Osteoblast (primary cell): ENCODE data around the gene IRF2BPL. TPM values are rescaled to one million over a fixed set of nuclear protein-coding genes. Genes with fewer than 3 reads are reported as not detected.

ENCODE experiments used
- DNase-seq: peaks from one replicate; pipeline ENCODE4 v3.0.0; 2011; ENCODE audit warnings: low spot score, mixed read lengths; ENCODE audit not compliant: insufficient read length; ENCODE audit errors: missing footprints
- H2AFZ ChIP-seq: 2 replicates; pipeline ENCODE4 v1.6.0; 2011; ENCODE audit warnings: mild to moderate bottlenecking, low read length
- H3K27ac ChIP-seq: 2 replicates; pipeline ENCODE4 v1.5.1; 2011; ENCODE audit warnings: mild to moderate bottlenecking, low read depth, low read length, moderate library complexity
- H3K27me3 ChIP-seq: 2 replicates; pipeline ENCODE4 v1.6.0; 2012; ENCODE audit warnings: mild to moderate bottlenecking, control low read depth, inconsistent platforms, low read length, moderate library complexity; ENCODE audit not compliant: insufficient read depth
- H3K36me3 ChIP-seq: 2 replicates; pipeline ENCODE4 v1.5.1; 2011; ENCODE audit warnings: mild to moderate bottlenecking, low read length, control low read depth, moderate library complexity; ENCODE audit not compliant: insufficient read depth
- H3K4me1 ChIP-seq: 2 replicates; pipeline ENCODE4 v1.5.1; 2011; ENCODE audit warnings: mild to moderate bottlenecking, low read length, control low read depth, moderate library complexity; ENCODE audit not compliant: insufficient read depth
- H3K4me2 ChIP-seq: 2 replicates; pipeline ENCODE4 v1.6.0; 2011; ENCODE audit warnings: mild to moderate bottlenecking, low read length; ENCODE audit not compliant: insufficient read depth
- H3K4me3 ChIP-seq: fragments of 200-600 bp; sonication (generic); 3 replicates; pipeline ENCODE4 v1.5.1; 2012; ENCODE audit warnings: mild to moderate bottlenecking, low read length, inconsistent platforms; ENCODE audit not compliant: insufficient read depth
- H3K79me2 ChIP-seq: 2 replicates; pipeline ENCODE4 v1.6.0; 2012; ENCODE audit warnings: mild to moderate bottlenecking, low read length, control low read depth, inconsistent platforms; ENCODE audit not compliant: insufficient read depth
- H3K9me3 ChIP-seq: 2 replicates; pipeline ENCODE4 v1.5.1; 2011; ENCODE audit warnings: low read depth, low read length, control low read depth
- H4K20me1 ChIP-seq: 2 replicates; pipeline ENCODE4 v1.6.0; 2012; ENCODE audit warnings: mild to moderate bottlenecking, low read length, control low read depth; ENCODE audit not compliant: insufficient read depth
- total RNA-seq: library from RNA; depleted of rRNA; stranded (reverse); fragments of >200 nt; gene quantifications from 2 replicates; pipeline ENCODE4 v1.2.3, GENCODE V29; 2012
- TF ChIP-seq, protein P1 (sequence below): IDR thresholded peaks from 2 replicates; pipeline ENCODE4 v1.5.1; 2011; ENCODE audit warnings: mild to moderate bottlenecking, low read depth, low read length, moderate library complexity; ENCODE audit errors: extremely low read depth

IRF2BPL gene
- total RNA-seq, 1 donor, result 26.4 TPM

DNA sequence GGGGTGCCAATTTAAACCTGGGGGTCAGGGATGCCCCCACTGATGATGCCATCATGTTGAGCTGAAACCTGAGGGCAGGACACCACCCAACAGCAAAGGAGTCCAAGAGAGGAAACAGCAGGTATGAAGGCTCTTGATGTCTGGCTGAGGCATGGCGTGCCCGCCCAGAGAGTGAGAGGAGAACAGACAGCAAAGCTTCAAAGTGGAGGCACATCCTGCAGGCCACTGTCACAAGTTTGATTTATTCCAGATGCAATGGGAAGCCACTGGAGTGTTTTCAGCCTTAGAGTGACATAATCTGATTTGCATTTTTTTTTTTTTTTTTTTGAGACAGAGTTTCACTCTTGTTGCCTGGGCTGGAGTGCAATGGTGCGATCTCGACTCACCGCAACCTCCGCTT, 34.8 kb downstream of the IRF2BPL start:
- Histone ChIP-seq H3K79me2 (no peaks in the 10 kb centered on the region), H3K4me1 (peaks cover 4% of the 10 kb centered on the region), H3K27me3 (no peaks in the 10 kb centered on the region), H3K36me3 (no peaks in the 10 kb centered on the region), H3K27ac (no peak overlapping the region), H3K9me3 (no peaks in the 10 kb centered on the region), H3K4me3 (no peak overlapping the region), H3K4me2 (no peak overlapping the region), H4K20me1 (no peaks in the 10 kb centered on the region), H2AFZ (no peak overlapping the region)
- TF ChIP-seq, protein P1, sequence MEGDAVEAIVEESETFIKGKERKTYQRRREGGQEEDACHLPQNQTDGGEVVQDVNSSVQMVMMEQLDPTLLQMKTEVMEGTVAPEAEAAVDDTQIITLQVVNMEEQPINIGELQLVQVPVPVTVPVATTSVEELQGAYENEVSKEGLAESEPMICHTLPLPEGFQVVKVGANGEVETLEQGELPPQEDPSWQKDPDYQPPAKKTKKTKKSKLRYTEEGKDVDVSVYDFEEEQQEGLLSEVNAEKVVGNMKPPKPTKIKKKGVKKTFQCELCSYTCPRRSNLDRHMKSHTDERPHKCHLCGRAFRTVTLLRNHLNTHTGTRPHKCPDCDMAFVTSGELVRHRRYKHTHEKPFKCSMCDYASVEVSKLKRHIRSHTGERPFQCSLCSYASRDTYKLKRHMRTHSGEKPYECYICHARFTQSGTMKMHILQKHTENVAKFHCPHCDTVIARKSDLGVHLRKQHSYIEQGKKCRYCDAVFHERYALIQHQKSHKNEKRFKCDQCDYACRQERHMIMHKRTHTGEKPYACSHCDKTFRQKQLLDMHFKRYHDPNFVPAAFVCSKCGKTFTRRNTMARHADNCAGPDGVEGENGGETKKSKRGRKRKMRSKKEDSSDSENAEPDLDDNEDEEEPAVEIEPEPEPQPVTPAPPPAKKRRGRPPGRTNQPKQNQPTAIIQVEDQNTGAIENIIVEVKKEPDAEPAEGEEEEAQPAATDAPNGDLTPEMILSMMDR, result no peak
- DNase-seq, result no peak

DNA sequence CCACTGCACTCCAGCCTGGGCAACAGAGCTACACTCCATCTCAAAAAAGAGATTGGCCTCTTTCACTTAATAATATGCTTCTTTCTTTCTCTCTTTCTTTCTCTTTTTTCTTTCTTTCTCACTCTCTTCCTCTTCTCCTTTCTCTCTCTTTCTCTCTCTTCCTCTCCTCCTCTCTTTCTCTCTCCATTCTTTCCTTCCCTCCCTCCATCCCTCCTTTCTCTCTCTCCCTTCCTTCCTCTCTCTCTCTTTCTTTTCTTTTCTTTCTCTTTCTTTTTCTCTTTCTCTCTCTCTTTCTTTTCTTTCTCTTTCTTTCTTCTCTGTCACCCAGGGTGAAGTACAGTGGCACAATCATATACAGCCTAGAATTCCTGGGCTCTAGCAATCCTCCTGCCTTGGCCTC, 38.4 kb downstream of the IRF2BPL start:
- no peaks in the 10 kb centered on the region for H4K20me1 ChIP-seq
- H3K9me3 ChIP-seq, result no peaks in the 10 kb centered on the region
- H3K27me3 ChIP-seq, result no peaks in the 10 kb centered on the region
- no peaks in the 10 kb centered on the region for H3K36me3 ChIP-seq
- no peak overlapping the region for H3K4me2 ChIP-seq
- no peaks in the 10 kb centered on the region for H3K79me2 ChIP-seq
- peaks cover 12% of the 10 kb centered on the region for H3K4me1 ChIP-seq
- TF ChIP-seq, protein P1, result no peak
- H3K4me3 ChIP-seq, result no peak overlapping the region
- H3K27ac ChIP-seq, result no peak overlapping the region
- no peak for DNase-seq
- H2AFZ ChIP-seq, result no peak overlapping the region

DNA sequence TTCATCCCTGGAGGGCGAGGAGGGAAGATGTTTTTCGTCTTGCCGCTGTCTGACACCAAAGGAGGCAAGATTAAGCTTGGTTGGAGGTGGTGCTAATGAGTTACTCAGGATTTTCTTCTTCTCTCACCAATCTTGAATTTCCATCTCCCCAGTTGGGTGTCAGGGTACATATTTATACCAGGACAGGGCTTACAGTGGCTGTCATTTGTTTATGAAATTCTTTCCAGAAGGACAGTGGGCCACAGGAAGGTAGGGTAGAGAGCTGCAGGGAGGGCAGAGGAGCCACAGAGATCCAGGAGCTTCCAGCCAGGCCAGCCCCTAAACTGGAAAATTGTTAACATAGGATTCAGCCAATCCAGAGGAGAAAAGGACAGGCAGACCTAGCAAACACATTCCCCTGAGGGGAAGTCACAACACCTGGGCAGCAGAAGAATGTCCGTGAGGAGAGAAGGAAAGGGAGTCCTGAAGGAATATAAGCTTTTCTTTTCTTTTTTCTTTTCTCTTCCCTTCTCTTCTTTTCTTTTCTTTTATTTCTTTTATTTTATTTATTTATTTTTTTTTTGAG, 40.5 kb downstream of the IRF2BPL start:
- no peak overlapping the region for H2AFZ ChIP-seq
- no peaks in the 10 kb centered on the region for H3K9me3 ChIP-seq
- no peak overlapping the region for H3K4me2 ChIP-seq
- H3K36me3 ChIP-seq, result no peaks in the 10 kb centered on the region
- no peak for DNase-seq
- peaks cover 19% of the 10 kb centered on the region for H3K4me1 ChIP-seq
- H4K20me1 ChIP-seq, result no peaks in the 10 kb centered on the region
- H3K27me3 ChIP-seq, result no peaks in the 10 kb centered on the region
- H3K27ac ChIP-seq, result no peak overlapping the region
- no peak overlapping the region for H3K4me3 ChIP-seq
- no peaks in the 10 kb centered on the region for H3K79me2 ChIP-seq
- TF ChIP-seq, protein P1, result no peak

DNA sequence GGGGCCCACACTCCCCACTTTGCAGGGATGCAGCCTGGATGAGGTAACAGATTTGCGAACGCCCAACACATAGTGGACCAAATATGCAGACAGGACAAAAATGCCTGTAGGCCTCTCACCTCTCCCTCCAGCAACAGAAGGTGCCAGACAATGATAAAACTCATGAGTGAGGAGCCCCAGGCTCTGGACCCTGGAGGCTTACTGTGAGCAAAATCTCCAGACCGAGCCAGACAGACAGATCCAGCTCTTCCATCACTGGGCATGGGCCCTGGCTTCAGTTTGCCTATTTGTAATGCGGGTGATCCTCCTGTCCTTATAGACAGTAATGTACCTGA, 42.3 kb downstream of the IRF2BPL start:
- Histone ChIP-seq H3K79me2 (no peaks in the 10 kb centered on the region), H3K27me3 (no peaks in the 10 kb centered on the region), H3K4me3 (no peak overlapping the region), H3K4me1 (peaks cover 19% of the 10 kb centered on the region), H2AFZ (peak overlapping the region; percentile 51), H3K36me3 (no peaks in the 10 kb centered on the region), H3K9me3 (peaks cover 3% of the 10 kb centered on the region), H4K20me1 (no peaks in the 10 kb centered on the region), H3K27ac (peak overlapping the region; percentile 82), H3K4me2 (peak overlapping the region; percentile 32)
- peak; percentile 52 for DNase-seq
- TF ChIP-seq, protein P1, result no peak
